ENCODE data around the gene DLST.
"Not testable (repeated sequence)": the region's sequence is repeated elsewhere in the genome, so short reads cannot be mapped to it uniquely, and the experiment has no call there.

The DLST gene

GRCh38 chr14:74917646-74918081, 35.9 kb downstream of the DLST start:
- DNase-seq (ENCODE audit: low spot score), result no peak

- DNase-seq (ENCODE audit: low spot score), result no peak
Observed at GRCh38 chr14:74918380-74918779, 36.7 kb downstream of the DLST start.

GRCh38 chr14:74919421-74920165, 37.9 kb downstream of the DLST start:
- DNase-seq (ENCODE audit: low spot score), result no peak

- DNase-seq (ENCODE audit: low spot score), result no peak
Observed at GRCh38 chr14:74920281-74920680, 38.6 kb downstream of the DLST start.

- no peak for DNase-seq (ENCODE audit: low spot score)
Observed at GRCh38 chr14:74921053-74921620, 39.4 kb downstream of the DLST start.

GRCh38 chr14:74921987-74922751, 40.5 kb downstream of the DLST start:
- no peak for DNase-seq (ENCODE audit: low spot score)

- DNase-seq (ENCODE audit: low spot score), result peak; percentile 98
Observed at GRCh38 chr14:74922752-74923401, 41.2 kb downstream of the DLST start, which contains the start of gene RPS6KL1. Gene RPS6KL1, minus strand, starts transcription at chr14:74923260. Its CDS starts 1,719 bp downstream, at chr14:74921541.

- DNase-seq (ENCODE audit: low spot score), result no peak
Observed at GRCh38 chr14:74924061-74924460, 42.3 kb downstream of the DLST start.

- DNase-seq (ENCODE audit: low spot score), result no peak
Observed at GRCh38 chr14:74927225-74927624, 45.5 kb downstream of the DLST start.

GRCh38 chr14:74929242-74929641, 47.5 kb downstream of the DLST start:
- DNase-seq (ENCODE audit: low spot score), result no peak

GRCh38 chr14:74931744-74932143, 50.0 kb downstream of the DLST start:
- not testable (repeated sequence) for DNase-seq (ENCODE audit: low spot score)

GRCh38 chr14:74932401-74932901, 50.7 kb downstream of the DLST start:
- no peak for DNase-seq (ENCODE audit: low spot score)

GRCh38 chr14:74932936-74933335, 51.2 kb downstream of the DLST start:
- DNase-seq (ENCODE audit: low spot score), result not testable (repeated sequence)

- no peak for DNase-seq (ENCODE audit: low spot score)
Observed at GRCh38 chr14:74934041-74934440, 52.3 kb downstream of the DLST start.

- DNase-seq (ENCODE audit: low spot score), result no peak
Observed at GRCh38 chr14:74934476-74935359, 53.0 kb downstream of the DLST start.

- no peak for DNase-seq (ENCODE audit: low spot score)
Observed at GRCh38 chr14:74935360-74935680, 53.6 kb downstream of the DLST start.

GRCh38 chr14:74936151-74936550, 54.4 kb downstream of the DLST start:
- no peak for DNase-seq (ENCODE audit: low spot score)

GRCh38 chr14:74936731-74937130, 55.0 kb downstream of the DLST start:
- no peak for DNase-seq (ENCODE audit: low spot score)

GRCh38 chr14:74937171-74937570, 55.5 kb downstream of the DLST start:
- no peak for DNase-seq (ENCODE audit: low spot score)

GRCh38 chr14:74938531-74939495, 57.1 kb downstream of the DLST start:
- no peak for DNase-seq (ENCODE audit: low spot score)

Measured in hepatic stellate cell (primary cell).